Tibial nerve (tissue), 3 donors: ENCODE data around the gene CA9.

Experiments used
- CTCF ChIP-seq, 5 experiments: fragments of 200-600 bp in 3 of 5; fragments of 450-650 bp in 2 of 5; sonication (generic) in 3 of 5; IDR thresholded peaks; one replicate each; pipeline ENCODE4 v1.5.1; 2016 to 2019; ENCODE audit warnings: antibody characterized with exemption in 5 of 5, mild to moderate bottlenecking in 3 of 5, moderate library complexity in 2 of 5
- POLR2A ChIP-seq, 2 donors: fragments of 450-650 bp; IDR thresholded peaks; one replicate each; pipeline ENCODE4 v1.6.1; 2017; ENCODE audit warnings: antibody characterized with exemption in 2 of 2, mild to moderate bottlenecking in 2 of 2, moderate library complexity in 2 of 2

DNA sequence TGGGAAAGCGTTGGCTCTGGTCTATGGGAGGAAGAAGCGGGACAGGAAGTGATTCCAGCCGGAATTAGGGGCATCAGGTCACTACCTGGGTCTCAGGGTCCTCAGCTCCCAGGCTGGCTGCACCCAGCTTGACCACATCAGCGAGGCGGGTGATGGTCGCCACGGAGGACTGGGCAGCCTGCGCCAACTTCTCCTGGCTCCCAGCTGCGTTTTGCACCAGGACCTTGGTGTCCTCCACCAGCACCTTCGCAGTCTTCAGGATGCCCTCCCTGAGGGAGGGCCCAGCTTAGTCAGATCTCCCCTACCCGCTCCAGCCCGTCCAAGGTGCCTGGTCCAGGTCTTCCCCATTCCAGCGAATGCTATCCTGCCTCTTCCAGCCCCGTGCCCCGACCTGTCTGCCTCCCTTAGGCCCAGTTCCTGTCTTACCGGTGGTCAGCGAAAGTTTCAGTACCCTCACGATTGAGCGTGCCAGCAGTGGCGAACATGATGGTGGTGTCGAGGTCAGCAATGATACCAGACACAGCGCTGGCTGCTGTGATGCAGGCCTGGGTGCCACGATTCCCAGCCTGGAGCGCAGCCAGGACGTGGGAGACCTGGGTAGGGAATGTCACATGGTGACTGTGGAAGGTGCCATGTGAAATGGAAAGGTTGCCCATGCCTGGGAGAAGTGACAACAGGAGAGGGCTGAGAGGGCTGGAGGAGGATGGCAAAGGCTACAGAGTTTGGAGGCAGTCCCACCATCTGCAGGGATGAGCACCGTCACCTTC, 30.4 kb downstream of the CA9 start:
- no peak for TF ChIP-seq CTCF (IDR thresholded peaks at IDR 0.05)
- no peak for TF ChIP-seq POLR2A (IDR thresholded peaks at IDR 0.05)
